Type B pancreatic cell (in vitro differentiated cells): Measurements from ENCODE around the gene IRX5. TPM values are rescaled to one million over a fixed set of nuclear protein-coding genes. Genes with fewer than 3 reads are reported as not detected.

ENCODE experiments used
- DNase-seq: peaks from one replicate; pipeline ENCODE4 v3.0.0; 2021; ENCODE audit warnings: mixed read lengths; ENCODE audit not compliant: unreplicated experiment; ENCODE audit errors: extremely low spot score
- H3K27ac Mint-ChIP-seq: 2 replicates; pipeline ENCODE4 v1.8.0; 2021; ENCODE audit warnings: mild to moderate bottlenecking, mixed read lengths
- H3K27me3 Mint-ChIP-seq: 2 replicates; pipeline ENCODE4 v1.8.0; 2021; ENCODE audit warnings: mixed read lengths
- H3K36me3 Mint-ChIP-seq: 2 replicates; pipeline ENCODE4 v1.8.0; 2021; ENCODE audit warnings: mixed read lengths
- H3K4me1 Mint-ChIP-seq: one replicate; pipeline ENCODE4 v1.8.0; 2021; ENCODE audit warnings: mixed read lengths; ENCODE audit not compliant: unreplicated experiment
- H3K4me3 Mint-ChIP-seq: 2 replicates; pipeline ENCODE4 v1.8.0; 2021; ENCODE audit warnings: mild to moderate bottlenecking, mixed read lengths
- H3K9me3 Mint-ChIP-seq: 2 replicates; pipeline ENCODE4 v1.8.0; 2021; ENCODE audit warnings: mixed read lengths
- CTCF ChIP-seq: fragments of 200-600 bp; sonication (generic); conservative IDR thresholded peaks from 2 replicates; pipeline ENCODE4 v1.5.0; 2021; ENCODE audit warnings: antibody characterized with exemption, mild to moderate bottlenecking
- total RNA-seq: library from RNA; stranded (reverse); gene quantifications from 2 replicates; pipeline ENCODE4 v1.2.1, GENCODE V29; 2021; ENCODE audit warnings: low replicate concordance

IRX5 gene
- total RNA-seq, 1 donor from 2014 or later: 21.5 TPM

- Mint-ChIP-seq H3K27me3 (no peaks in the 10 kb centered on the region), H3K4me1 (no peaks in the 10 kb centered on the region), H3K27ac (no peak overlapping the region), H3K9me3 (peaks cover 2% of the 10 kb centered on the region), H3K4me3 (no peak overlapping the region), H3K36me3 (peaks cover 6% of the 10 kb centered on the region)
- no peak for DNase-seq
- no peak for TF ChIP-seq CTCF
Measured at GRCh38 chr16:54891346-54891745, 39.3 kb upstream of the IRX5 start.

- no peak for DNase-seq
- Mint-ChIP-seq H3K27me3 (no peaks in the 10 kb centered on the region), H3K36me3 (peaks cover 6% of the 10 kb centered on the region), H3K9me3 (no peaks in the 10 kb centered on the region), H3K4me1 (no peaks in the 10 kb centered on the region), H3K4me3 (no peak overlapping the region), H3K27ac (no peak overlapping the region)
- no peak for TF ChIP-seq CTCF
Measured at GRCh38 chr16:54892981-54893380, 37.7 kb upstream of the IRX5 start.

GRCh38 chr16:54897930-54898329 lies 32.7 kb upstream of the IRX5 start:
- DNase-seq: no peak
- no peak overlapping the region for H3K4me3 Mint-ChIP-seq
- H3K4me1 Mint-ChIP-seq: no peaks in the 10 kb centered on the region
- H3K27ac Mint-ChIP-seq: no peak overlapping the region
- TF ChIP-seq CTCF: no peak
- no peaks in the 10 kb centered on the region for H3K9me3 Mint-ChIP-seq
- no peaks in the 10 kb centered on the region for H3K27me3 Mint-ChIP-seq
- peaks cover 11% of the 10 kb centered on the region for H3K36me3 Mint-ChIP-seq

- DNase-seq: no peak
- Mint-ChIP-seq H3K4me1 (no peaks in the 10 kb centered on the region), H3K27me3 (no peaks in the 10 kb centered on the region), H3K4me3 (no peak overlapping the region), H3K9me3 (no peaks in the 10 kb centered on the region), H3K36me3 (peaks cover 16% of the 10 kb centered on the region), H3K27ac (no peak overlapping the region)
- TF ChIP-seq CTCF: no peak
Measured at GRCh38 chr16:54901606-54902005, 29.1 kb upstream of the IRX5 start.

- Mint-ChIP-seq H3K4me3 (no peak overlapping the region), H3K9me3 (no peaks in the 10 kb centered on the region), H3K27ac (no peak overlapping the region), H3K4me1 (no peaks in the 10 kb centered on the region), H3K36me3 (peaks cover 13% of the 10 kb centered on the region), H3K27me3 (no peaks in the 10 kb centered on the region)
- TF ChIP-seq CTCF: no peak
- DNase-seq: no peak
Measured at GRCh38 chr16:54903047-54903446, 27.6 kb upstream of the IRX5 start.

GRCh38 chr16:54911079-54911478 lies 19.6 kb upstream of the IRX5 start:
- no peak for TF ChIP-seq CTCF
- peaks cover 19% of the 10 kb centered on the region for H3K36me3 Mint-ChIP-seq
- H3K27ac Mint-ChIP-seq: no peak overlapping the region
- no peak for DNase-seq
- no peaks in the 10 kb centered on the region for H3K4me1 Mint-ChIP-seq
- no peaks in the 10 kb centered on the region for H3K27me3 Mint-ChIP-seq
- peaks cover 10% of the 10 kb centered on the region for H3K9me3 Mint-ChIP-seq
- no peak overlapping the region for H3K4me3 Mint-ChIP-seq
